Measurements from ENCODE around the gene NECAB3.

- TF ChIP-seq POLR2AphosphoS5 (IDR thresholded peaks at IDR 0.05) (no peak), CTCF (IDR thresholded peaks at IDR 0.05) (no peak), POLR2A (IDR thresholded peaks at IDR 0.05) (no peak), EP300 (IDR thresholded peaks at IDR 0.05) (no peak)
These were observed 12.7 kb upstream of the NECAB3 start for GRCh38 chr20:33686984-33687366.
